ENCODE results near the gene TKTL1. TPM values are rescaled to one million over a fixed set of nuclear protein-coding genes. Genes with fewer than 3 reads are reported as not detected.
"Not testable (repeated sequence)": the region's sequence is repeated elsewhere in the genome, so short reads cannot be mapped to it uniquely, and the experiment has no call there.

The TKTL1 gene
- total RNA-seq, 2 donors from 2014 or later = 1.1 to 4.0 TPM

- Histone ChIP-seq H3K4me3 (no peak overlapping the region), H3K27ac (no peak overlapping the region), H3K9me3 (no peaks in the 10 kb centered on the region), H3K27me3 (no peaks in the 10 kb centered on the region), H3K36me3 (no peaks in the 10 kb centered on the region), H3K4me1 (no peaks in the 10 kb centered on the region)
- DNase-seq (ENCODE audit: low spot score) = no peak
- no peak for TF ChIP-seq CTCF (IDR thresholded peaks at IDR 0.05)
Observed at GRCh38 chrX:154333837-154334271, 38.3 kb downstream of the TKTL1 start.

- H3K4me3 ChIP-seq = no peak overlapping the region
- no peaks in the 10 kb centered on the region for H3K9me3 ChIP-seq
- no peaks in the 10 kb centered on the region for H3K4me1 ChIP-seq
- H3K27ac ChIP-seq = no peak overlapping the region
- no peaks in the 10 kb centered on the region for H3K27me3 ChIP-seq
- no peak for TF ChIP-seq CTCF (IDR thresholded peaks at IDR 0.05)
- H3K36me3 ChIP-seq = no peaks in the 10 kb centered on the region
- no peak for DNase-seq (ENCODE audit: low spot score)
Observed at GRCh38 chrX:154334496-154334895, 38.9 kb downstream of the TKTL1 start.

- H3K4me1 ChIP-seq; DNase-seq (ENCODE audit: low spot score); H3K9me3 ChIP-seq; H3K27me3 ChIP-seq; H3K36me3 ChIP-seq; H3K27ac ChIP-seq; H3K4me3 ChIP-seq: not testable (repeated sequence)
Observed at GRCh38 chrX:154341399-154342298, 46.1 kb downstream of the TKTL1 start.

GRCh38 chrX:154343063-154343462, 47.5 kb downstream of the TKTL1 start:
- not testable (repeated sequence) for H3K4me1 ChIP-seq; H3K27ac ChIP-seq; DNase-seq (ENCODE audit: low spot score); H3K4me3 ChIP-seq; H3K27me3 ChIP-seq; H3K9me3 ChIP-seq; H3K36me3 ChIP-seq

- H3K27me3 ChIP-seq; H3K9me3 ChIP-seq; H3K36me3 ChIP-seq; H3K4me3 ChIP-seq; H3K4me1 ChIP-seq; H3K27ac ChIP-seq; DNase-seq (ENCODE audit: low spot score): not testable (repeated sequence)
Observed at GRCh38 chrX:154343620-154344019, 48.0 kb downstream of the TKTL1 start.

GRCh38 chrX:154348114-154348531, 52.5 kb downstream of the TKTL1 start:
- Histone ChIP-seq H3K9me3 (no peaks in the 10 kb centered on the region), H3K4me1 (no peaks in the 10 kb centered on the region), H3K36me3 (peaks cover 45% of the 10 kb centered on the region), H3K4me3 (no peak overlapping the region), H3K27me3 (no peaks in the 10 kb centered on the region), H3K27ac (peak overlapping the region in 1 of 2 donors; percentile 46)
- TF ChIP-seq CTCF (IDR thresholded peaks at IDR 0.05) = no peak
- no peak for DNase-seq (ENCODE audit: low spot score)

- H3K4me1 ChIP-seq = no peaks in the 10 kb centered on the region
- peak overlapping the region in 1 of 2 donors; percentile 46 for H3K27ac ChIP-seq
- TF ChIP-seq CTCF (IDR thresholded peaks at IDR 0.05) = no peak
- DNase-seq (ENCODE audit: low spot score) = no peak
- peaks cover 52% of the 10 kb centered on the region for H3K36me3 ChIP-seq
- no peak overlapping the region for H3K4me3 ChIP-seq
- no peaks in the 10 kb centered on the region for H3K27me3 ChIP-seq
- no peaks in the 10 kb centered on the region for H3K9me3 ChIP-seq
Observed at GRCh38 chrX:154348646-154349358, 53.2 kb downstream of the TKTL1 start.
